ENCODE data around the gene NAXD.
"Not testable (repeated sequence)": the region's sequence is repeated elsewhere in the genome, so short reads cannot be mapped to it uniquely, and the experiment has no call there.

The NAXD gene

GRCh38 chr13:110664673-110665072 is 49.3 kb downstream of the NAXD start:
- DNase-seq (ENCODE audit: low read depth), result no peak

- DNase-seq (ENCODE audit: low read depth), result no peak
These were observed 50.3 kb downstream of the NAXD start for GRCh38 chr13:110665491-110666254.

GRCh38 chr13:110666255-110666533 is 50.8 kb downstream of the NAXD start:
- DNase-seq (ENCODE audit: low read depth), result no peak

GRCh38 chr13:110669036-110669435 is 53.7 kb downstream of the NAXD start:
- DNase-seq (ENCODE audit: low read depth), result no peak

GRCh38 chr13:110669814-110670213 is 54.5 kb downstream of the NAXD start:
- DNase-seq (ENCODE audit: low read depth), result not testable (repeated sequence)

- DNase-seq (ENCODE audit: low read depth), result no peak
These were observed 61.5 kb downstream of the NAXD start for GRCh38 chr13:110676595-110677587.

- peak; percentile 17 for DNase-seq (ENCODE audit: low read depth)
These were observed 62.6 kb downstream of the NAXD start for GRCh38 chr13:110677731-110678545.

- no peak for DNase-seq (ENCODE audit: low read depth)
These were observed 65.5 kb downstream of the NAXD start for GRCh38 chr13:110680852-110681251.

- DNase-seq (ENCODE audit: low read depth), result no peak
These were observed 66.7 kb downstream of the NAXD start for GRCh38 chr13:110681868-110682550.

GRCh38 chr13:110682746-110683145 is 67.4 kb downstream of the NAXD start:
- no peak for DNase-seq (ENCODE audit: low read depth)

- DNase-seq (ENCODE audit: low read depth), result no peak
These were observed 68.0 kb downstream of the NAXD start for GRCh38 chr13:110683203-110683883.

- DNase-seq (ENCODE audit: low read depth), result no peak
These were observed 68.6 kb downstream of the NAXD start for GRCh38 chr13:110683921-110684320.

GRCh38 chr13:110684388-110685056 is 69.2 kb downstream of the NAXD start:
- no peak for DNase-seq (ENCODE audit: low read depth)

GRCh38 chr13:110685305-110686020 is 70.1 kb downstream of the NAXD start:
- peak; percentile 69 for DNase-seq (ENCODE audit: low read depth)

GRCh38 chr13:110687736-110688135 is 72.4 kb downstream of the NAXD start:
- DNase-seq (ENCODE audit: low read depth), result no peak

- no peak for DNase-seq (ENCODE audit: low read depth)
These were observed 73.7 kb downstream of the NAXD start for GRCh38 chr13:110689041-110689440.
